ENCODE results near the gene RALGPS1. TPM values are rescaled to one million over a fixed set of nuclear protein-coding genes. Genes with fewer than 3 reads are reported as not detected.

RALGPS1 gene
- total and polyA plus RNA-seq, 2 experiments from 2014 or later = 13.1 to 22.1 TPM

DNA sequence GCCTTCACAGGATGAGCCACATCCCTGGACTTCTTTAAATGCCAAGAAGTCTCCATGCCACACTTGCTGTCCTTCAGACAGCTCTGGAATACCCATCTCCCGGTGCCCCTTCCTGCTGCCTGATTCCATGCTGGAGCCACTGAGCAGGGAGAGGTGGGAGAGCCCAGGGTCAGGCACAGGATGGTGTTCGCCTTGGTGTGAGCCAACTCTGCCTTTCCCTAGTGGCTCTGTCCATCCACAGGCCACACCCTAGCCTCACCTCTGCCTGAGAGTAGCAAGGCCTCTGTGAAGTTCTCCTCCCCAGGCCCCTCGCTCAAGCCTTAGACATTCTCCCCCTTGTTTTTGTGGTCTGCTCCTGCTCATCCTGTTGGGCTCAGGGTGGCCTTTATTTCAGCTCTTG, 262.0 kb downstream of the RALGPS1 start:
- Histone ChIP-seq H3K9me3 (ENCODE audit: low read depth) (no peaks in the 10 kb centered on the region), H3K27me3 (no peaks in the 10 kb centered on the region), H3K4me1 (ENCODE audit: insufficient read depth) (peaks cover 13% of the 10 kb centered on the region), H3K4me3 (no peak overlapping the region), H3K9me2 (replicated peaks; ENCODE audit: insufficient read depth) (no peaks in the 10 kb centered on the region), H3K4me2 (no peak overlapping the region), H2AFZ (no peak overlapping the region), H3K27ac (no peak overlapping the region), H3K79me2 (no peaks in the 10 kb centered on the region), H3K36me3 (replicated peaks; ENCODE audit: insufficient read depth, low read depth) (no peaks in the 10 kb centered on the region), H4K20me1 (ENCODE audit: insufficient read depth, poor library complexity, severe bottlenecking) (no peaks in the 10 kb centered on the region)
- no peak for DNase-seq (ENCODE audit: low spot score)
- WGBS (ENCODE audit: low lambda C conversion rate, missing lambda C conversion rate) = 97% methylated on average over 3 of the region's 3 CpGs
- TF ChIP-seq EZH2 (IDR thresholded peaks at IDR 0.05; ENCODE audit: borderline replicate concordance) = no peak
- no peak for TF ChIP-seq CTCF (IDR thresholded peaks at IDR 0.05; ENCODE audit: poor library complexity)
- TF ChIP-seq EZH2phosphoT487 (IDR thresholded peaks at IDR 0.05; ENCODE audit: low read depth, severe bottlenecking, unreplicated experiment) = no peak

DNA sequence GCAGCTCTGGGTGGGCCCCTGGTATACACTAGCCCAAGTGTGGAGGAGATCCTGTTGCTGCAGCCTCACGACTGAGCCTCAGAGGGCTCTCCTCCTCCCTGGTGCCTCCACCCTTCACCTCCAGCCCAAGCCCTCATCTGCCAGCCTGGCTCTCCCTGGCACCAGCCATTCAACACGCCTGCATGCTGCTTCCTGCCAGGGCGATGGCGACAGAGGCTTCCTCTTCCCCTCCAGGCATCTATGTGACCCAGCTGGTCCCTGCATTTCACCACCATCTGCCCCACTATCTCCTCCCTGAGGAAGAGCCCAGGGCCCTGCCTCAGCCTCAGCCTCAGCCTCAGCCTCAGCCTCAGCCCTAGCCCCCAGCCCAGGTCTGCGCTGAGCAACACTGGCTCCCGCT, 262.6 kb downstream of the RALGPS1 start:
- no peaks in the 10 kb centered on the region for H3K9me2 ChIP-seq (replicated peaks; ENCODE audit: insufficient read depth)
- H3K4me3 ChIP-seq = no peak overlapping the region
- no peaks in the 10 kb centered on the region for H3K36me3 ChIP-seq (replicated peaks; ENCODE audit: insufficient read depth, low read depth)
- no peak overlapping the region for H2AFZ ChIP-seq
- no peaks in the 10 kb centered on the region for H4K20me1 ChIP-seq (ENCODE audit: insufficient read depth, poor library complexity, severe bottlenecking)
- no peaks in the 10 kb centered on the region for H3K27me3 ChIP-seq
- WGBS (ENCODE audit: low lambda C conversion rate, missing lambda C conversion rate) = 79% methylated on average over 6 of the region's 6 CpGs
- no peak for DNase-seq (ENCODE audit: low spot score)
- no peaks in the 10 kb centered on the region for H3K79me2 ChIP-seq
- no peak overlapping the region for H3K4me2 ChIP-seq
- H3K9me3 ChIP-seq (ENCODE audit: low read depth) = no peaks in the 10 kb centered on the region
- TF ChIP-seq EZH2 (IDR thresholded peaks at IDR 0.05; ENCODE audit: borderline replicate concordance) (no peak), EZH2phosphoT487 (IDR thresholded peaks at IDR 0.05; ENCODE audit: low read depth, severe bottlenecking, unreplicated experiment) (no peak), CTCF (IDR thresholded peaks at IDR 0.05; ENCODE audit: poor library complexity) (no peak)
- peaks cover 13% of the 10 kb centered on the region for H3K4me1 ChIP-seq (ENCODE audit: insufficient read depth)
- no peak overlapping the region for H3K27ac ChIP-seq

DNA sequence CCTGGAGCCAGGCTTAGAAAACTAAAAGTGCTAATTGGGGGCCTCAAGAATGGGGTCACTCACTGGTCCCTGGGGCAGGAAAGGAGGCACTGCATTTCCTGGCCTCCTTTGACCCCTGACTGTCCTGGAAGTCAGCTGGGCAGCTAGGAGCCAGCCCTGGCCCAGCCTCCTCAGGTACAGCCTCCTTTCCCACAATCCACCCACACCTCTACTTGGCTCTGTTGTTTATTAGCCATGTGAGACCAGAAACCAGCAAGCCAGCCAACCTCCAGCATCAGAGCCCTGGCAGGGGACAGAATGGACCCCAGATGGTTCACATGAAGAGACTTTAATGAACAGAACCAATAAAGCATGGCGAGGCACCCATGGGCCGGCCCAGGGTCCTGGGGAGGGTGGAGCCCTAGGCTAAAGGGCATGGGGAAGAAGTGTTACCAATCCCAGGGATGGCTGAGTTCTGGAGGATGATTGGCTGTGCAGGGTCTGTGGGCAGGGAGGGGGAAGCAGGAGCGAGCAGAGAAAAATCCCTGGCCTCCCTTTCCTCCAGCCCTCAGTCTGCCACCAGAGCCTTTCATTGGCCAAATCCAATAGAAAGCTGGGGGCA, 263.2 kb downstream of the RALGPS1 start:
- H3K27me3 ChIP-seq = no peaks in the 10 kb centered on the region
- no peak overlapping the region for H3K4me2 ChIP-seq
- H3K4me1 ChIP-seq (ENCODE audit: insufficient read depth) = peaks cover 13% of the 10 kb centered on the region
- H2AFZ ChIP-seq = no peak overlapping the region
- no peak for TF ChIP-seq EZH2 (IDR thresholded peaks at IDR 0.05; ENCODE audit: borderline replicate concordance)
- TF ChIP-seq EZH2phosphoT487 (IDR thresholded peaks at IDR 0.05; ENCODE audit: low read depth, severe bottlenecking, unreplicated experiment) = no peak
- no peak for TF ChIP-seq CTCF (IDR thresholded peaks at IDR 0.05; ENCODE audit: poor library complexity)
- H4K20me1 ChIP-seq (ENCODE audit: insufficient read depth, poor library complexity, severe bottlenecking) = no peaks in the 10 kb centered on the region
- no peaks in the 10 kb centered on the region for H3K36me3 ChIP-seq (replicated peaks; ENCODE audit: insufficient read depth, low read depth)
- H3K79me2 ChIP-seq = no peaks in the 10 kb centered on the region
- H3K27ac ChIP-seq = no peak overlapping the region
- WGBS (ENCODE audit: low lambda C conversion rate, missing lambda C conversion rate) = 98% methylated on average over 3 of the region's 3 CpGs
- no peak for DNase-seq (ENCODE audit: low spot score)
- H3K9me2 ChIP-seq (replicated peaks; ENCODE audit: insufficient read depth) = no peaks in the 10 kb centered on the region
- no peak overlapping the region for H3K4me3 ChIP-seq
- H3K9me3 ChIP-seq (ENCODE audit: low read depth) = no peaks in the 10 kb centered on the region
